Measurements from ENCODE around the gene LRRC74B.

GRCh38 chr22:21020802-21021429 lies 24.8 kb upstream of the LRRC74B start:
- TF ChIP-seq EZH2phosphoT487 (IDR thresholded peaks at IDR 0.05; ENCODE audit: borderline replicate concordance, low read length) (no peak), CTCF (conservative IDR thresholded peaks at IDR 0.05; ENCODE audit: low read depth, low read length) (peak; percentile 48), EZH2 (IDR thresholded peaks at IDR 0.05; ENCODE audit: low read length, unreplicated experiment) (no peak)

Data from PC-3 (cell line).